ENCODE results near the gene RSPH6A. TPM values are rescaled to one million over a fixed set of nuclear protein-coding genes. Genes with fewer than 3 reads are reported as not detected.

The RSPH6A gene
- total RNA-seq, 1 experiment from 2014 or later, result 0.21 TPM

GRCh38 chr19:45860359-45861259, 45.5 kb upstream of the RSPH6A start:
- Mint-ChIP-seq H3K9me3 (ENCODE audit: unreplicated experiment) (no peaks in the 10 kb centered on the region), H3K4me3 (ENCODE audit: unreplicated experiment) (peak overlapping the region; percentile 90), H3K4me1 (ENCODE audit: insufficient read depth, unreplicated experiment) (peaks cover 10% of the 10 kb centered on the region), H3K27me3 (ENCODE audit: insufficient read depth, unreplicated experiment) (peaks cover 29% of the 10 kb centered on the region), H3K36me3 (ENCODE audit: insufficient read depth, unreplicated experiment) (peaks cover 55% of the 10 kb centered on the region), H3K27ac (ENCODE audit: low read depth, unreplicated experiment) (peak overlapping the region; percentile 39)
- no peak for TF ChIP-seq CTCF (IDR thresholded peaks at IDR 0.05; ENCODE audit: unreplicated experiment)
- ChIA-PET CTCF (interaction anchor here (0.6 to 1.0 kb wide), 4 partner anchors 44 to 486 kb away, joined by 3 read pairs; partner anchors contain the start of gene PPP5C), POLR2A (interaction anchor here (0.6 to 1.2 kb wide), 3 partner anchors 12 to 133 kb away, joined by 3 to 4 read pairs (median 3); partner anchors contain the start of gene DMPK)
- no TSS peak for BruUV-seq (replicated peaks)
- no peak for DNase-seq (ENCODE audit: unreplicated experiment)
- intact Hi-C loops (cut with micrococcal nuclease), result no loop called here

GRCh38 chr19:45854167-45854778, 39.2 kb upstream of the RSPH6A start:
- Mint-ChIP-seq H3K4me1 (ENCODE audit: insufficient read depth, unreplicated experiment) (peaks cover 5% of the 10 kb centered on the region), H3K27ac (ENCODE audit: low read depth, unreplicated experiment) (no peak overlapping the region), H3K27me3 (ENCODE audit: insufficient read depth, unreplicated experiment) (no peaks in the 10 kb centered on the region), H3K9me3 (ENCODE audit: unreplicated experiment) (no peaks in the 10 kb centered on the region), H3K36me3 (ENCODE audit: insufficient read depth, unreplicated experiment) (peaks cover 84% of the 10 kb centered on the region), H3K4me3 (ENCODE audit: unreplicated experiment) (no peak overlapping the region)
- ChIA-PET POLR2A (no interaction called here), CTCF (interaction anchor here (0.6 to 1.0 kb wide), 2 partner anchors 29 to 1003 kb away, joined by 3 to 6 read pairs; no protein-coding TSS in a partner anchor)
- intact Hi-C loops (cut with micrococcal nuclease), result no loop called here
- no TSS peak for BruUV-seq (replicated peaks)
- DNase-seq (ENCODE audit: unreplicated experiment), result no peak
- no peak for TF ChIP-seq CTCF (IDR thresholded peaks at IDR 0.05; ENCODE audit: unreplicated experiment)

- peak; percentile 26 for DNase-seq (ENCODE audit: unreplicated experiment)
- CTCF ChIA-PET, result no interaction called here
- Mint-ChIP-seq H3K4me1 (ENCODE audit: insufficient read depth, unreplicated experiment) (peaks cover under 1% of the 10 kb centered on the region), H3K27ac (ENCODE audit: low read depth, unreplicated experiment) (no peak overlapping the region), H3K9me3 (ENCODE audit: unreplicated experiment) (no peaks in the 10 kb centered on the region), H3K36me3 (ENCODE audit: insufficient read depth, unreplicated experiment) (peaks cover 88% of the 10 kb centered on the region), H3K4me3 (ENCODE audit: unreplicated experiment) (no peak overlapping the region), H3K27me3 (ENCODE audit: insufficient read depth, unreplicated experiment) (no peaks in the 10 kb centered on the region)
- no peak for TF ChIP-seq CTCF (IDR thresholded peaks at IDR 0.05; ENCODE audit: unreplicated experiment)
- BruUV-seq (replicated peaks), result no TSS peak
- POLR2A ChIA-PET, result interaction anchor here (1.0 kb wide), 1 partner anchor 9 kb away, joined by 4 read pairs; no protein-coding TSS in a partner anchor
- intact Hi-C loops (cut with micrococcal nuclease), result no loop called here
These were observed 37.9 kb upstream of the RSPH6A start for GRCh38 chr19:45852983-45853382.

- intact Hi-C loops (cut with micrococcal nuclease), result no loop called here
- DNase-seq (ENCODE audit: unreplicated experiment), result peak; percentile 34
- no peak for TF ChIP-seq CTCF (IDR thresholded peaks at IDR 0.05; ENCODE audit: unreplicated experiment)
- Mint-ChIP-seq H3K27ac (ENCODE audit: low read depth, unreplicated experiment) (peak overlapping the region; percentile 78), H3K36me3 (ENCODE audit: insufficient read depth, unreplicated experiment) (peaks cover 88% of the 10 kb centered on the region), H3K4me1 (ENCODE audit: insufficient read depth, unreplicated experiment) (no peaks in the 10 kb centered on the region), H3K4me3 (ENCODE audit: unreplicated experiment) (no peak overlapping the region), H3K9me3 (ENCODE audit: unreplicated experiment) (no peaks in the 10 kb centered on the region), H3K27me3 (ENCODE audit: insufficient read depth, unreplicated experiment) (no peaks in the 10 kb centered on the region)
- ChIA-PET POLR2A (interaction anchor here (0.7 to 1.3 kb wide), 3 partner anchors 9 to 354 kb away, joined by 4 read pairs; no protein-coding TSS in a partner anchor), CTCF (interaction anchor here (0.7 kb wide), 1 partner anchor 10 kb away, joined by 3 read pairs; no protein-coding TSS in a partner anchor)
- BruUV-seq (replicated peaks), result no TSS peak
These were observed 37.1 kb upstream of the RSPH6A start for GRCh38 chr19:45852145-45852750.

Measured in MCF 10A (cell line).